ENCODE data around the gene PCSK6. TPM values are rescaled to one million over a fixed set of nuclear protein-coding genes. Genes with fewer than 3 reads are reported as not detected.

The PCSK6 gene
- total RNA-seq, 1 experiment from 2014 or later: 2.9 TPM

- Mint-ChIP-seq H3K4me1 (peaks cover 11% of the 10 kb centered on the region), H3K4me3 (no peak overlapping the region), H3K9me3 (no peaks in the 10 kb centered on the region), H3K27ac (no peak overlapping the region), H3K36me3 (no peaks in the 10 kb centered on the region), H3K27me3 (ENCODE audit: low read depth) (no peaks in the 10 kb centered on the region)
- ATAC-seq (no peak), DNase-seq (ENCODE audit: low spot score) (no peak)
- POLR2A ChIA-PET: no interaction called here
- TF ChIP-seq USF2 (CRISPR knock-in tag; IDR thresholded peaks at IDR 0.05) (no peak), ELF4 (CRISPR knock-in tag; IDR thresholded peaks at IDR 0.05; ENCODE audit: low read depth) (no peak)
- CTCF ChIA-PET: no interaction called here
Observed at GRCh38 chr15:101458158-101458900, 31.2 kb downstream of the PCSK6 start.

GRCh38 chr15:101457696-101458095 lies 31.8 kb downstream of the PCSK6 start:
- Mint-ChIP-seq H3K4me3 (no peak overlapping the region), H3K27ac (no peak overlapping the region), H3K4me1 (peaks cover 10% of the 10 kb centered on the region; the same call in 1 of the 2 replicates), H3K27me3 (ENCODE audit: low read depth) (no peaks in the 10 kb centered on the region), H3K9me3 (no peaks in the 10 kb centered on the region), H3K36me3 (no peaks in the 10 kb centered on the region)
- DNase-seq (ENCODE audit: low spot score): no peak
- POLR2A ChIA-PET: no interaction called here
- TF ChIP-seq ERG (CRISPR knock-in tag; IDR thresholded peaks at IDR 0.05): no peak
- TF ChIP-seq SOX15 (CRISPR knock-in tag; IDR thresholded peaks at IDR 0.05): no peak
- TF ChIP-seq ZNF232 (CRISPR knock-in tag; IDR thresholded peaks at IDR 0.05): no peak
- no peak for TF ChIP-seq TEAD4 (CRISPR knock-in tag; IDR thresholded peaks at IDR 0.05)
- TF ChIP-seq AR (CRISPR knock-in tag; IDR thresholded peaks at IDR 0.05): no peak
- no peak for TF ChIP-seq ZBTB21 (CRISPR knock-in tag; IDR thresholded peaks at IDR 0.05; ENCODE audit: borderline replicate concordance)
- TF ChIP-seq IRF1 (CRISPR knock-in tag; IDR thresholded peaks at IDR 0.05): no peak
- TF ChIP-seq ATF3 (CRISPR knock-in tag; conservative IDR thresholded peaks at IDR 0.05): no peak
- TF ChIP-seq ARID4B (CRISPR knock-in tag; IDR thresholded peaks at IDR 0.05; ENCODE audit: borderline replicate concordance): no peak
- no peak for TF ChIP-seq SP1 (CRISPR knock-in tag; conservative IDR thresholded peaks at IDR 0.05)
- TF ChIP-seq FOXJ3 (CRISPR knock-in tag; IDR thresholded peaks at IDR 0.05; ENCODE audit: borderline replicate concordance): no peak
- no peak for TF ChIP-seq NR2C2 (CRISPR knock-in tag; IDR thresholded peaks at IDR 0.05)
- no peak for TF ChIP-seq OVOL2 (CRISPR knock-in tag; IDR thresholded peaks at IDR 0.05; ENCODE audit: borderline replicate concordance)
- TF ChIP-seq PREB (CRISPR knock-in tag; IDR thresholded peaks at IDR 0.05; ENCODE audit: borderline replicate concordance): no peak
- no peak for TF ChIP-seq JAZF1 (CRISPR knock-in tag; IDR thresholded peaks at IDR 0.05)
- ATAC-seq: no peak
- CTCF ChIA-PET: no interaction called here
